ENCODE measurements around the gene LTBP4. TPM values are rescaled to one million over a fixed set of nuclear protein-coding genes. Genes with fewer than 3 reads are reported as not detected.

The LTBP4 gene
- total RNA-seq, 5 donors from 2014 or later (not counting 1 experiment from before 2014, with no cell fraction given) = 90.9 to 215 (median 160) TPM

DNA sequence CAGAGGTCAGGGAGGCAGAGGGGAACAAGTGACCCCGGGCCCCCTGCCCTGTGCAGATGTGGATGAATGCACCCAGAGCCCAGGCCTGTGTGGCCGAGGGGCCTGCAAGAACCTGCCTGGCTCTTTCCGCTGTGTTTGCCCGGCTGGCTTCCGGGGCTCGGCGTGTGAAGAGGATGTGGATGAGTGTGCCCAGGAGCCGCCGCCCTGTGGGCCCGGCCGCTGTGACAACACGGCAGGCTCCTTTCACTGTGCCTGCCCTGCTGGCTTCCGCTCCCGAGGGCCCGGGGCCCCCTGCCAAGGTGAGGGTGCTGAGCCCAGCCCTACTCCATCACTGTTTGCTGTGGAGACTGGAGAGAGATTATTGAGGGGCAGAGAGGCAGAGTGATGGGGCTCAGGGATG is 9.9 kb downstream of the LTBP4 start:
- Histone ChIP-seq H3K27me3 (replicated peaks in 1 of 2; ENCODE audit: control insufficient read depth in 2 of 2, extremely low read depth in 1 of 2, insufficient read depth in 2 of 2, low read length in 1 of 2) (no peaks in the 10 kb centered on the region), H3K36me3 (ENCODE audit: control insufficient read depth in 2 of 2, extremely low read depth in 1 of 2, insufficient read depth in 1 of 2, low read length in 1 of 2) (no peaks in the 10 kb centered on the region), H3K27ac (ENCODE audit: low read length) (peak overlapping the region; percentile 90), H3K4me1 (ENCODE audit: control insufficient read depth in 1 of 2, extremely low read depth in 1 of 2, insufficient read depth in 2 of 2, low read length in 2 of 2) (peaks cover 15 to 89% of the 10 kb centered on the region in 2 experiments), H3K4me3 (ENCODE audit: control insufficient read depth in 1 of 2, extremely low read depth in 1 of 2, low read length in 1 of 2) (peak overlapping the region in 1 of 2 donors; percentile 58), H3K9me3 (no peaks in the 10 kb centered on the region)
- Mint-ChIP-seq H3K4me1 (peaks cover 58 to 83% (median 81%) of the 10 kb centered on the region in 3 donors), H3K36me3 (no peaks in the 10 kb centered on the region), H3K9me3 (no peaks in the 10 kb centered on the region), H3K27me3 (no peaks in the 10 kb centered on the region), H3K27ac (peak overlapping the region; percentile 93 to 95), H3K4me3 (peak overlapping the region; percentile 75 to 85 (median 84))
- DNase-seq (peak in 5 of 35 experiments; percentile 12 to 43 (median 30)), ATAC-seq (replicated peaks in 1 of 4) (no peak)
- ChIA-PET POLR2A (interaction anchor here in 1 of 2 donors (0.5 kb wide), 1 partner anchor 468 kb away, joined by 5 read pairs; no protein-coding TSS in a partner anchor), CTCF (no interaction called here)
- WGBS (ENCODE audit: insufficient coverage) = 77% methylated on average over 9 of the region's 15 CpGs

DNA sequence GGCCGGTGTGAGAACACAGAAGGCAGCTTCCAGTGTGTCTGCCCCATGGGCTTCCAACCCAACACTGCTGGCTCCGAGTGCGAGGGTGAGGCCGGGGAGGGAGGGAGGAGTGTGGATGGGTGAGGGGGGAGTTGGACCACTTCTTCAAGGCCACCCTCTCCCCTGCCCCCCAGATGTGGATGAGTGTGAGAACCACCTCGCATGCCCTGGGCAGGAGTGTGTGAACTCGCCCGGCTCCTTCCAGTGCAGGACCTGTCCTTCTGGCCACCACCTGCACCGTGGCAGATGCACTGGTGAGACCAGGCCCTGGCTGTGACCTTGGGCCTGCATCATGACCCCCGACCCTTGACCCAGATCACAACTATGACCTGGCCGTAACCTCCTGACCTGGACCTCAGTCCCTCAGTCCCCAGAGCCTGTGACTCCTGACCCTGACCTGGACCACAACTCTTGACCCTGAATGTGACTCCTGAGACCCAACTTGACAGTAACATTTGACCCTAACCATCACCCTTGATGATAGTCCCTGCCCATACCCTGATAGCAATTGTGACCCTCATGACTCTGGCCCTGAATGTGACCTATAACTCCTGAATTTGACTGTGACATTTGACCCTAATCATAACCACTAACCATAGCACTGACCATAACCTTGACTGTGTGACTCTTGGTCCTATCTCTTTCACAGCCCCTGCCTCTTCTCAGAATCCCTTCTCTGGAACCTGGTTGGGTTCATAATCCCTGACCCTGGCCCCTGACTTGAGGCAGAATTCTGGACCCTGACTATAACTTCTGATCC is 10.9 kb downstream of the LTBP4 start:
- DNase-seq (no peak), ATAC-seq (replicated peaks in 1 of 4) (no peak)
- no peaks in the 10 kb centered on the region for H3K9me3 Mint-ChIP-seq
- WGBS (ENCODE audit: insufficient coverage) = 84% methylated on average over 6 of the region's 10 CpGs
- H3K4me3 Mint-ChIP-seq = peak overlapping the region; percentile 85 to 93 (median 91)
- CTCF ChIA-PET = no interaction called here
- H3K27me3 Mint-ChIP-seq = no peaks in the 10 kb centered on the region
- no peaks in the 10 kb centered on the region for H3K27me3 ChIP-seq (replicated peaks in 1 of 2; ENCODE audit: control insufficient read depth in 2 of 2, extremely low read depth in 1 of 2, insufficient read depth in 2 of 2, low read length in 1 of 2)
- H3K27ac ChIP-seq (ENCODE audit: low read length) = peak overlapping the region; percentile 90
- no peaks in the 10 kb centered on the region for H3K36me3 Mint-ChIP-seq
- POLR2A ChIA-PET = no interaction called here
- no peaks in the 10 kb centered on the region for H3K9me3 ChIP-seq
- no peak overlapping the region for H3K4me3 ChIP-seq (ENCODE audit: control insufficient read depth in 1 of 2, extremely low read depth in 1 of 2, low read length in 1 of 2)
- H3K27ac Mint-ChIP-seq = peak overlapping the region; percentile 93 to 95
- H3K4me1 ChIP-seq (ENCODE audit: control insufficient read depth in 1 of 2, extremely low read depth in 1 of 2, insufficient read depth in 2 of 2, low read length in 2 of 2) = peaks cover 13 to 80% of the 10 kb centered on the region in 2 experiments
- no peaks in the 10 kb centered on the region for H3K36me3 ChIP-seq (ENCODE audit: control insufficient read depth in 2 of 2, extremely low read depth in 1 of 2, insufficient read depth in 1 of 2, low read length in 1 of 2)
- H3K4me1 Mint-ChIP-seq = peaks cover 55 to 77% (median 75%) of the 10 kb centered on the region in 3 donors

- Histone ChIP-seq H3K27ac (ENCODE audit: low read length) (peak overlapping the region; percentile 70), H3K9me3 (no peaks in the 10 kb centered on the region), H3K4me1 (ENCODE audit: control insufficient read depth in 1 of 2, extremely low read depth in 1 of 2, insufficient read depth in 2 of 2, low read length in 2 of 2) (peaks cover 13 to 72% of the 10 kb centered on the region in 2 experiments), H3K4me3 (ENCODE audit: control insufficient read depth in 1 of 2, extremely low read depth in 1 of 2, low read length in 1 of 2) (peak overlapping the region; percentile 67 to 83), H3K36me3 (ENCODE audit: control insufficient read depth in 2 of 2, extremely low read depth in 1 of 2, insufficient read depth in 1 of 2, low read length in 1 of 2) (no peaks in the 10 kb centered on the region), H3K27me3 (replicated peaks in 1 of 2; ENCODE audit: control insufficient read depth in 2 of 2, extremely low read depth in 1 of 2, insufficient read depth in 2 of 2, low read length in 1 of 2) (no peaks in the 10 kb centered on the region)
- peaks cover 49 to 69% (median 68%) of the 10 kb centered on the region in 3 donors for H3K4me1 Mint-ChIP-seq
- WGBS (ENCODE audit: insufficient coverage) = 30% methylated on average over 47 of the region's 50 CpGs
- POLR2A ChIA-PET = no interaction called here
- DNase-seq (peak in 33 of 35 experiments; percentile 30 to 79 (median 56)), ATAC-seq (replicated peaks in 1 of 4) (peak in 1 of 4 experiments; percentile 6)
- H3K9me3 Mint-ChIP-seq = no peaks in the 10 kb centered on the region
- CTCF ChIA-PET = interaction anchor here in 1 of 2 donors (0.6 kb wide), 2 partner anchors 12 to 14 kb away, joined by 3 read pairs; no protein-coding TSS in a partner anchor
- H3K27ac Mint-ChIP-seq = peak overlapping the region; percentile 93 to 95
- H3K27me3 Mint-ChIP-seq = no peaks in the 10 kb centered on the region
- H3K36me3 Mint-ChIP-seq = no peaks in the 10 kb centered on the region
- peak overlapping the region; percentile 85 to 93 (median 91) for H3K4me3 Mint-ChIP-seq
These were observed 11.9 kb downstream of the LTBP4 start for GRCh38 chr19:40612831-40613689.

- ATAC-seq (replicated peaks in 1 of 4) (peak; percentile 66 to 77 (median 72)), DNase-seq (peak; percentile 67 to 89 (median 81))
- CTCF ChIA-PET = interaction anchor here in 1 of 2 donors (0.6 kb wide), 2 partner anchors 11 to 15 kb away, joined by 3 read pairs; no protein-coding TSS in a partner anchor
- peak overlapping the region; percentile 93 to 95 for H3K27ac Mint-ChIP-seq
- no peaks in the 10 kb centered on the region for H3K27me3 Mint-ChIP-seq
- POLR2A ChIA-PET = no interaction called here
- no peaks in the 10 kb centered on the region for H3K9me3 Mint-ChIP-seq
- Histone ChIP-seq H3K27me3 (replicated peaks in 1 of 2; ENCODE audit: control insufficient read depth in 2 of 2, extremely low read depth in 1 of 2, insufficient read depth in 2 of 2, low read length in 1 of 2) (no peaks in the 10 kb centered on the region), H3K36me3 (ENCODE audit: control insufficient read depth in 2 of 2, extremely low read depth in 1 of 2, insufficient read depth in 1 of 2, low read length in 1 of 2) (peaks cover 0 to under 1% of the 10 kb centered on the region in 2 donors), H3K27ac (ENCODE audit: low read length) (peak overlapping the region; percentile 70), H3K9me3 (no peaks in the 10 kb centered on the region), H3K4me3 (ENCODE audit: control insufficient read depth in 1 of 2, extremely low read depth in 1 of 2, low read length in 1 of 2) (peak overlapping the region; percentile 67 to 83), H3K4me1 (ENCODE audit: control insufficient read depth in 1 of 2, extremely low read depth in 1 of 2, insufficient read depth in 2 of 2, low read length in 2 of 2) (peaks cover 11 to 63% of the 10 kb centered on the region in 2 experiments)
- no peaks in the 10 kb centered on the region for H3K36me3 Mint-ChIP-seq
- H3K4me3 Mint-ChIP-seq = peak overlapping the region; percentile 85 to 93 (median 91)
- 1% methylated on average over 51 of the region's 67 CpGs for WGBS (ENCODE audit: insufficient coverage)
- peaks cover 45 to 63% (median 62%) of the 10 kb centered on the region in 3 donors for H3K4me1 Mint-ChIP-seq
These were observed 12.8 kb downstream of the LTBP4 start for GRCh38 chr19:40613690-40614621.

DNA sequence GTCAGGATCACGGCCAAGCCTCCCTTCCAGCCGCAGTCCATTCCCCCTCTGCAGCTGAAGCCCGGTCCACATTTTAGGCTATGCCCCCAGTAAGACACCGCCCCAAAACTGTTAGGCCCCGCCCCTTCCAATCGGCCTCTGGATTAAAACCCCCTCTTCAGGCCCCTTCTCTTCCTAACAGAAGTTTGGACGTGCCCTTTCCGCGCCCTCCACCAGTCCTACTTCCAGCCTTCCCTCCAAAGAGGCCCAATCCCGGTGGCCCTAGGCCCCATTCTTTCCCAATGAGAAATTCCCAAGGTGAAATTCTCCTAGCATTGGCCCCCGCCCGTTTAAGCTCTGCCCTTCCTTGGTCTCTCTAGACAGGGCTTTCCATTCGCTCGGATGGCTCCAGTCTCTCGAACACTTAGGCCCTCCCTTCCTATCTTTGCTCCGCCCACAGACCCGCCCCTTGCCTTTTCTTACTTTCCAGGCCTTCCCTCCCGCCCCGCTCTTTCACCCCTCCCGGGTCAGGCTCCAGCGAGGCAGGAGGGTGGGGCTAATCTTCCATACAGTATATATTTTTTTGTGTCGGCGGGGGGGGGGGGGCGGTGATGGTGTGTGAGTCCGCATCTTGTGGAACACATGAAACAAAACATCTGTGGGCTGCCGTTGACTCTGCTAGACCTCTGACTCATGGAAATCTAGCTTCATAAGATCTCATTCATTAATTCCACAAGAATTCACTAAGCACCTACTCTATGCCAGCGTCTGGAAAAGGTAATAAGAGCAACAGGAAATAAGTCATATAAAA is 13.6 kb downstream of the LTBP4 start:
- no peaks in the 10 kb centered on the region for H3K9me3 ChIP-seq
- Mint-ChIP-seq H3K27ac (peak overlapping the region; percentile 88 to 95), H3K36me3 (peaks cover 8% of the 10 kb centered on the region), H3K4me1 (peaks cover 40 to 60% (median 56%) of the 10 kb centered on the region in 3 donors), H3K9me3 (no peaks in the 10 kb centered on the region), H3K27me3 (no peaks in the 10 kb centered on the region), H3K4me3 (peak overlapping the region; percentile 85 to 93 (median 91))
- DNase-seq (peak in 34 of 35 experiments; percentile 40 to 84 (median 64)), ATAC-seq (replicated peaks in 1 of 4) (no peak)
- H3K27me3 ChIP-seq (replicated peaks in 1 of 2; ENCODE audit: control insufficient read depth in 2 of 2, extremely low read depth in 1 of 2, insufficient read depth in 2 of 2, low read length in 1 of 2) = no peaks in the 10 kb centered on the region
- H3K27ac ChIP-seq (ENCODE audit: low read length) = peak overlapping the region; percentile 40
- WGBS (ENCODE audit: insufficient coverage) = 18% methylated on average over 15 of the region's 27 CpGs
- H3K36me3 ChIP-seq (ENCODE audit: control insufficient read depth in 2 of 2, extremely low read depth in 1 of 2, insufficient read depth in 1 of 2, low read length in 1 of 2) = peaks cover 4 to 9% of the 10 kb centered on the region in 2 donors
- peak overlapping the region; percentile 67 to 83 for H3K4me3 ChIP-seq (ENCODE audit: control insufficient read depth in 1 of 2, extremely low read depth in 1 of 2, low read length in 1 of 2)
- POLR2A ChIA-PET = no interaction called here
- CTCF ChIA-PET = interaction anchor here in 1 of 2 donors (0.7 to 0.9 kb wide), 2 partner anchors 11 to 20 kb away, joined by 3 to 8 read pairs; no protein-coding TSS in a partner anchor
- peaks cover 7 to 54% of the 10 kb centered on the region in 2 experiments for H3K4me1 ChIP-seq (ENCODE audit: control insufficient read depth in 1 of 2, extremely low read depth in 1 of 2, insufficient read depth in 2 of 2, low read length in 2 of 2)
